Vagina (tissue), 2 donors: ENCODE results near the gene ACSF3. TPM values are rescaled to one million over a fixed set of nuclear protein-coding genes. Genes with fewer than 3 reads are reported as not detected.

Experiments
- DNase-seq, 2 donors: peaks; one replicate each; pipeline ENCODE4 v3.0.0-alpha.2; 2017; ENCODE audit errors: extremely low spot score in 2 of 2
- H3K27ac ChIP-seq: fragments of 200-600 bp; sonication (generic); one replicate; pipeline ENCODE4 v1.5.1; 2019
- H3K27me3 ChIP-seq: fragments of 200-600 bp; sonication (generic); one replicate; pipeline ENCODE4 v1.5.1; 2019
- H3K36me3 ChIP-seq, 2 donors: fragments of 200-600 bp; sonication (generic); one replicate each; pipeline ENCODE4 v1.5.1; 2017 to 2019
- H3K4me1 ChIP-seq: fragments of 200-600 bp; sonication (generic); one replicate; pipeline ENCODE4 v1.5.1; 2019
- H3K4me3 ChIP-seq, 2 donors: fragments of 200-600 bp; sonication (generic); 1 replicate in 1 of 2; 2 replicates in 1 of 2; pipeline ENCODE4 v1.5.1; 2016 to 2019
- H3K9me3 ChIP-seq: fragments of 200-600 bp; sonication (generic); one replicate; pipeline ENCODE4 v1.5.1; 2019
- CTCF ChIP-seq, 3 experiments: fragments of 450-650 bp in 2 of 3; fragments of 200-600 bp in 1 of 3; sonication (generic) in 1 of 3; IDR thresholded peaks; one replicate each; pipeline ENCODE4 v1.5.1; 2017 to 2019; ENCODE audit warnings: antibody characterized with exemption in 3 of 3, mild to moderate bottlenecking in 2 of 3, moderate library complexity in 2 of 3
- POLR2A ChIP-seq, 2 donors: fragments of 450-650 bp; IDR thresholded peaks; one replicate each; pipeline ENCODE4 v1.6.1; 2017; ENCODE audit warnings: antibody characterized with exemption in 2 of 2, mild to moderate bottlenecking in 2 of 2, moderate library complexity in 2 of 2
- POLR2AphosphoS5 ChIP-seq, 2 donors: sonication (generic); formaldehyde crosslinking; IDR thresholded peaks; one replicate each; pipeline ENCODE4 v1.9.0; 2017; ENCODE audit warnings: antibody characterized with exemption in 2 of 2, mild to moderate bottlenecking in 2 of 2, low read depth in 1 of 2; ENCODE audit not compliant: insufficient read depth in 1 of 2
- intact Hi-C: fragments of 100-400 bp; cut with DNase I; formaldehyde crosslinking; loops from one replicate; pipeline ENCODE4 v1.15.1; 2023
- total RNA-seq: library from RNA; depleted of rRNA; stranded (reverse); fragments of >200 nt; gene quantifications from one replicate; pipeline ENCODE4 v1.2.3, GENCODE V29; 2016

Gene ACSF3
- total RNA-seq, 1 donor from 2014 or later, result 23.3 TPM

DNA sequence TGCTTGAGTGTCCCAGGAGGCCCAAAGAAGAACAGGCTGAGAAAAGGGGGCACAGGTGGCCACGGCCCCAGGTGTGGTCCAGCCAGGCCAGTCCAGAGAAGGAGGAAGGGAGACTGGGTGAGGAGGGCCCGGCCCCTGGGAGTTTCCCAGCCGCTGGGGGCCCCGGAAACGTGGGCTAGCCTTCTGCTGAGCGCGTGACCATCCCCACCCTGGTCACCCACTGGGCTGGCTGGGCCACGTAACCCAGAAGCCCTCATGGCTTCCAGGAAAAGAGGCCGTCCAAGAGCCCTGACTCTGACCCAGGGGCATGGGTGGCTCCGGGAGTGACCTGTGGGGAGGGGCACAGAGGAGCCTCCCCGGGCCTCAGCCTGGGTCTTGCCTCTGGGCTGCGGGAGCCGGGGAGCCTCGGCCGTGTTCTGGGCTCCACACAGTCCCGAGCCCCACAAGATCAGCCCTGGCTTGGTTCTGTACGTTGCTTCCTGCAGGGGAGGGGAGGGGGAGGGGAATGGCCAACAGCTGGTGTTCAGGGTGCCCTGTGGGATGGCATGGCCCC, 29.8 kb upstream of the ACSF3 start:
- no peak overlapping the region for H3K4me3 ChIP-seq
- H3K9me3 ChIP-seq, result no peaks in the 10 kb centered on the region
- no peaks in the 10 kb centered on the region for H3K4me1 ChIP-seq
- no peaks in the 10 kb centered on the region for H3K27me3 ChIP-seq
- TF ChIP-seq CTCF (IDR thresholded peaks at IDR 0.05), result no peak
- TF ChIP-seq POLR2AphosphoS5 (IDR thresholded peaks at IDR 0.05; ENCODE audit: insufficient read depth in 1 of 2, low read depth in 1 of 2), result no peak
- no peak for TF ChIP-seq POLR2A (IDR thresholded peaks at IDR 0.05)
- DNase-seq, result no peak
- H3K27ac ChIP-seq, result no peak overlapping the region
- intact Hi-C loops, result no loop called here
- no peaks in the 10 kb centered on the region for H3K36me3 ChIP-seq

DNA sequence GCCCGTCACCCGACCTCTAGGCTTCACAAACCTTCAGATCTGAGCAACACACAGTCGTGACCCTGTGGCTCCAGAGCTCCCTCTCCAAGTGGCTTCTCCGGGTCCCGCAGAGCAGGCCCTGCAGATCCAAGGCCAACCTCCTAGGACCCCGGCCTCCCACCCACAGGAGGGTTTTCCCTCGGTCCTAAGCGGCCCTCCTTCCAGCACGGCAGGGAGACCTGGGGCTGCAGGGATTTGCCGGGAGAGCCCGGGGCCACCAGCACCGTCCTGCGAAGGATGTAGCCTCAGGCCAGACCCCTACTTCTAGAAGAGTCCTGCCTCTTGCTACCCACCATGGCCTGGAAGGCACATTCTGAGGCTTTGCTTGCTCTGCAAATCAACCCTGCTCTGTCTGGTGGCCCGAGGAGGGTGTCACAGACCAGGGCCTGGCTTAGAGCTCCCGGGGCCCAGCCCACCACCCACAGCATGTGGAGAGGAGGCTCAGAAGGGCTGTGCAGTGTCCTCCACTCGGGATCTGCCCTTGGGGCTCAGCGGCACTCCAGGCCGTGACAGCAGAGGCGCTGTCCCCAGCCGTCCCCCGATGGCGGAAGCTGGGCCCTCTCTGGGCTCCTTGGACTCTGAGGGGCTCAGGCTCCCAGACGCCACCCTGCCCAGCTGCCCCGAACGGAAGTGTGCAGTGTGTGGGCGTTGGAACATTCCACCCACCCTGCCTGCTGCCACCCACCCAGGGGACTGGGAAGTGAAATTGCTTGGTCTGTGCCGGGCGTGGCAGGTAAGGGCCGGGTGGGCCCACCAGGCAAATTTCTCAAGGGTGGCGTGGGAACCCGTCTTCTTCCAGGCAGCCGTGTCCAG, 28.8 kb upstream of the ACSF3 start:
- H3K27ac ChIP-seq, result no peak overlapping the region
- intact Hi-C loops, result no loop called here
- no peaks in the 10 kb centered on the region for H3K4me1 ChIP-seq
- no peaks in the 10 kb centered on the region for H3K9me3 ChIP-seq
- no peak for DNase-seq
- H3K36me3 ChIP-seq, result no peaks in the 10 kb centered on the region
- TF ChIP-seq CTCF (IDR thresholded peaks at IDR 0.05) (no peak), POLR2AphosphoS5 (IDR thresholded peaks at IDR 0.05; ENCODE audit: insufficient read depth in 1 of 2, low read depth in 1 of 2) (no peak), POLR2A (IDR thresholded peaks at IDR 0.05) (no peak)
- no peaks in the 10 kb centered on the region for H3K27me3 ChIP-seq
- H3K4me3 ChIP-seq, result no peak overlapping the region

GRCh38 chr16:89065458-89065822, 28.2 kb upstream of the ACSF3 start:
- H3K4me1 ChIP-seq, result no peaks in the 10 kb centered on the region
- DNase-seq, result no peak
- TF ChIP-seq POLR2AphosphoS5 (IDR thresholded peaks at IDR 0.05; ENCODE audit: insufficient read depth in 1 of 2, low read depth in 1 of 2), result no peak
- TF ChIP-seq CTCF (IDR thresholded peaks at IDR 0.05), result no peak
- no peak for TF ChIP-seq POLR2A (IDR thresholded peaks at IDR 0.05)
- no peaks in the 10 kb centered on the region for H3K36me3 ChIP-seq
- no peak overlapping the region for H3K4me3 ChIP-seq
- no peaks in the 10 kb centered on the region for H3K27me3 ChIP-seq
- no peaks in the 10 kb centered on the region for H3K9me3 ChIP-seq
- H3K27ac ChIP-seq, result no peak overlapping the region
- intact Hi-C loops, result no loop called here

GRCh38 chr16:89066721-89067120, 26.9 kb upstream of the ACSF3 start:
- Histone ChIP-seq H3K9me3 (no peaks in the 10 kb centered on the region), H3K27me3 (no peaks in the 10 kb centered on the region), H3K4me3 (no peak overlapping the region), H3K36me3 (no peaks in the 10 kb centered on the region), H3K27ac (no peak overlapping the region), H3K4me1 (peaks cover under 1% of the 10 kb centered on the region)
- no peak for TF ChIP-seq CTCF (IDR thresholded peaks at IDR 0.05)
- no peak for TF ChIP-seq POLR2AphosphoS5 (IDR thresholded peaks at IDR 0.05; ENCODE audit: insufficient read depth in 1 of 2, low read depth in 1 of 2)
- no peak for TF ChIP-seq POLR2A (IDR thresholded peaks at IDR 0.05)
- intact Hi-C loops, result no loop called here
- DNase-seq, result no peak
